Measurements from ENCODE around the gene CLCNKA. TPM values are rescaled to one million over a fixed set of nuclear protein-coding genes. Genes with fewer than 3 reads are reported as not detected.

CLCNKA gene
- polyA plus RNA-seq, 1 donor (not counting 4 experiments of a cell fraction or from before 2014, with no cell fraction given), result not detected

GRCh38 chr1:15985611-15986297 is 36.1 kb upstream of the CLCNKA start:
- no peaks in the 10 kb centered on the region for H3K27me3 ChIP-seq (ENCODE audit: control insufficient read depth, extremely low read depth, insufficient read depth, low read length)
- FAIRE-seq (no peak), DNase-seq (ENCODE audit: low read depth, low spot score) (no peak)
- H3K9ac ChIP-seq (ENCODE audit: control insufficient read depth, extremely low read depth, insufficient read depth, low read length), result no peak overlapping the region
- H3K4me1 ChIP-seq (ENCODE audit: control insufficient read depth, extremely low read depth, insufficient read depth, low read length), result peaks cover 2% of the 10 kb centered on the region
- no peaks in the 10 kb centered on the region for H4K20me1 ChIP-seq (ENCODE audit: control insufficient read depth, extremely low read depth, insufficient read depth, low read length)
- H3K79me2 ChIP-seq (ENCODE audit: control insufficient read depth, insufficient read depth, low read length), result no peaks in the 10 kb centered on the region
- H3K36me3 ChIP-seq (ENCODE audit: control insufficient read depth in 2 of 2, extremely low read depth in 1 of 2, insufficient read depth in 2 of 2, low read length in 2 of 2), result no peaks in the 10 kb centered on the region
- no peak overlapping the region for H2AFZ ChIP-seq (ENCODE audit: control insufficient read depth, low read length)
- H3K4me2 ChIP-seq (ENCODE audit: control insufficient read depth, extremely low read depth, insufficient read depth, low read depth, low read length), result no peak overlapping the region
- peaks cover 3% of the 10 kb centered on the region for H3K9me3 ChIP-seq (ENCODE audit: control insufficient read depth, low read depth, low read length)
- H3K27ac ChIP-seq (ENCODE audit: control insufficient read depth, insufficient read depth, low read length), result no peak overlapping the region
- no peaks in the 10 kb centered on the region for H3K9me1 ChIP-seq (ENCODE audit: control insufficient read depth, extremely low read depth, insufficient read depth, low read length)
- dilution Hi-C loops (cut with MboI; ENCODE audit: extremely low pct_ligation_motif_present, low sequenced_read_pairs), result no loop called here
- no peak overlapping the region for H3K4me3 ChIP-seq (ENCODE audit: control insufficient read depth in 2 of 3, extremely low read depth in 1 of 3, insufficient read depth in 2 of 3, low read depth in 1 of 3, low read length in 3 of 3)
- no peak for TF ChIP-seq EZH2 (IDR thresholded peaks at IDR 0.05; ENCODE audit: low read length)
- TF ChIP-seq, protein P1, sequence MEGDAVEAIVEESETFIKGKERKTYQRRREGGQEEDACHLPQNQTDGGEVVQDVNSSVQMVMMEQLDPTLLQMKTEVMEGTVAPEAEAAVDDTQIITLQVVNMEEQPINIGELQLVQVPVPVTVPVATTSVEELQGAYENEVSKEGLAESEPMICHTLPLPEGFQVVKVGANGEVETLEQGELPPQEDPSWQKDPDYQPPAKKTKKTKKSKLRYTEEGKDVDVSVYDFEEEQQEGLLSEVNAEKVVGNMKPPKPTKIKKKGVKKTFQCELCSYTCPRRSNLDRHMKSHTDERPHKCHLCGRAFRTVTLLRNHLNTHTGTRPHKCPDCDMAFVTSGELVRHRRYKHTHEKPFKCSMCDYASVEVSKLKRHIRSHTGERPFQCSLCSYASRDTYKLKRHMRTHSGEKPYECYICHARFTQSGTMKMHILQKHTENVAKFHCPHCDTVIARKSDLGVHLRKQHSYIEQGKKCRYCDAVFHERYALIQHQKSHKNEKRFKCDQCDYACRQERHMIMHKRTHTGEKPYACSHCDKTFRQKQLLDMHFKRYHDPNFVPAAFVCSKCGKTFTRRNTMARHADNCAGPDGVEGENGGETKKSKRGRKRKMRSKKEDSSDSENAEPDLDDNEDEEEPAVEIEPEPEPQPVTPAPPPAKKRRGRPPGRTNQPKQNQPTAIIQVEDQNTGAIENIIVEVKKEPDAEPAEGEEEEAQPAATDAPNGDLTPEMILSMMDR (optimal IDR thresholded peaks at IDR 0.05 in 1 of 3, IDR thresholded peaks at IDR 0.05 in 1 of 3, conservative IDR thresholded peaks at IDR 0.05 in 1 of 3; ENCODE audit: extremely low read depth in 1 of 3, insufficient read depth in 2 of 3, low read length in 3 of 3), result no peak

- H3K79me2 ChIP-seq (ENCODE audit: control insufficient read depth, insufficient read depth, low read length), result no peaks in the 10 kb centered on the region
- H3K4me2 ChIP-seq (ENCODE audit: control insufficient read depth, extremely low read depth, insufficient read depth, low read depth, low read length), result no peak overlapping the region
- peaks cover 2% of the 10 kb centered on the region for H3K4me1 ChIP-seq (ENCODE audit: control insufficient read depth, extremely low read depth, insufficient read depth, low read length)
- dilution Hi-C loops (cut with MboI; ENCODE audit: extremely low pct_ligation_motif_present, low sequenced_read_pairs), result no loop called here
- DNase-seq (ENCODE audit: low read depth, low spot score) (no peak), FAIRE-seq (no peak)
- H4K20me1 ChIP-seq (ENCODE audit: control insufficient read depth, extremely low read depth, insufficient read depth, low read length), result no peaks in the 10 kb centered on the region
- TF ChIP-seq, protein P1 (optimal IDR thresholded peaks at IDR 0.05 in 1 of 3, IDR thresholded peaks at IDR 0.05 in 1 of 3, conservative IDR thresholded peaks at IDR 0.05 in 1 of 3; ENCODE audit: extremely low read depth in 1 of 3, insufficient read depth in 2 of 3, low read length in 3 of 3), result no peak
- TF ChIP-seq EZH2 (IDR thresholded peaks at IDR 0.05; ENCODE audit: low read length), result no peak
- H2AFZ ChIP-seq (ENCODE audit: control insufficient read depth, low read length), result no peak overlapping the region
- no peaks in the 10 kb centered on the region for H3K36me3 ChIP-seq (ENCODE audit: control insufficient read depth in 2 of 2, extremely low read depth in 1 of 2, insufficient read depth in 2 of 2, low read length in 2 of 2)
- H3K27ac ChIP-seq (ENCODE audit: control insufficient read depth, insufficient read depth, low read length), result no peak overlapping the region
- no peaks in the 10 kb centered on the region for H3K27me3 ChIP-seq (ENCODE audit: control insufficient read depth, extremely low read depth, insufficient read depth, low read length)
- no peaks in the 10 kb centered on the region for H3K9me1 ChIP-seq (ENCODE audit: control insufficient read depth, extremely low read depth, insufficient read depth, low read length)
- H3K9me3 ChIP-seq (ENCODE audit: control insufficient read depth, low read depth, low read length), result no peaks in the 10 kb centered on the region
- no peak overlapping the region for H3K4me3 ChIP-seq (ENCODE audit: control insufficient read depth in 2 of 3, extremely low read depth in 1 of 3, insufficient read depth in 2 of 3, low read depth in 1 of 3, low read length in 3 of 3)
- H3K9ac ChIP-seq (ENCODE audit: control insufficient read depth, extremely low read depth, insufficient read depth, low read length), result no peak overlapping the region
Observed at GRCh38 chr1:15988856-15989736, 32.7 kb upstream of the CLCNKA start.
